ENCODE measurements around the gene NUDT8.

DNA sequence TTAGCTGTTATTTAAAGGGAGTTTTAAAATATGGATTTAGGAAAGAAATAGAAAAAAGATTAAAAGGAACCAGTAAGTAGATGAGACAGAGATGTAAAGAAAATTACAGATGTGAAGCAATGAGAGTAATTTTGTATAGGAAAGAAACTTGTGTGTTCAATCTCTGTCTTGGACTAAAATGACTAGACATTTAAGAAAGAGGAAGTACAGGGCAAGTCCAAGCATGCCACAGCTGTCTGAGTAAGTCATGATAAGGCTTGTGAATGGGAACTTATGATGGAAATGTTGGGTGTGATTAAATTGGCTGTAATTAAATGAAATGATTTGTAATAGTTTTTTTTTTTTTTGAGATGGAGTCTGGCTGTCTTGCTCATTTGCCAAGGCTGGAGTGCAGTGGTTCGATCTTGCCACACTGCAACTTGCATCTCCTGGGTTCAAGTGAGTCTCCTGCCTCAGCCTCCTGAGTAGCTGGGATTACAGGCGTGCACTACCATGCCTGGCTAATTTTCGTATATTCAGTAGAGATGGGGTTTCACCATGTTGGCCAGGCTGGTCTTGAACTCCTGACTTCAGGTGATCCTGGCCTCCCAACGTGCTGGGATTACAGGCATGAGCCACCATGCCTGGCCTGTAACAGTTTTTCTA, 26.7 kb upstream of the NUDT8 start:
- TF ChIP-seq, protein P1, sequence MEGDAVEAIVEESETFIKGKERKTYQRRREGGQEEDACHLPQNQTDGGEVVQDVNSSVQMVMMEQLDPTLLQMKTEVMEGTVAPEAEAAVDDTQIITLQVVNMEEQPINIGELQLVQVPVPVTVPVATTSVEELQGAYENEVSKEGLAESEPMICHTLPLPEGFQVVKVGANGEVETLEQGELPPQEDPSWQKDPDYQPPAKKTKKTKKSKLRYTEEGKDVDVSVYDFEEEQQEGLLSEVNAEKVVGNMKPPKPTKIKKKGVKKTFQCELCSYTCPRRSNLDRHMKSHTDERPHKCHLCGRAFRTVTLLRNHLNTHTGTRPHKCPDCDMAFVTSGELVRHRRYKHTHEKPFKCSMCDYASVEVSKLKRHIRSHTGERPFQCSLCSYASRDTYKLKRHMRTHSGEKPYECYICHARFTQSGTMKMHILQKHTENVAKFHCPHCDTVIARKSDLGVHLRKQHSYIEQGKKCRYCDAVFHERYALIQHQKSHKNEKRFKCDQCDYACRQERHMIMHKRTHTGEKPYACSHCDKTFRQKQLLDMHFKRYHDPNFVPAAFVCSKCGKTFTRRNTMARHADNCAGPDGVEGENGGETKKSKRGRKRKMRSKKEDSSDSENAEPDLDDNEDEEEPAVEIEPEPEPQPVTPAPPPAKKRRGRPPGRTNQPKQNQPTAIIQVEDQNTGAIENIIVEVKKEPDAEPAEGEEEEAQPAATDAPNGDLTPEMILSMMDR (IDR thresholded peaks at IDR 0.05): no peak
- no peak for TF ChIP-seq POLR2A (IDR thresholded peaks at IDR 0.05)
- TF ChIP-seq POLR2AphosphoS5 (IDR thresholded peaks at IDR 0.05): no peak

Measured in breast epithelium (tissue), 3 donors.